HG03565 (cell line): ENCODE measurements around the gene ATP10A.

Experiments
- ATAC-seq: cut with Tn5 transposase; IDR thresholded peaks from one replicate; pipeline ENCODE4 v1.9.1; 2021; ENCODE audit warnings: mild to moderate bottlenecking, moderate library complexity; ENCODE audit not compliant: unreplicated experiment

ATP10A gene

DNA sequence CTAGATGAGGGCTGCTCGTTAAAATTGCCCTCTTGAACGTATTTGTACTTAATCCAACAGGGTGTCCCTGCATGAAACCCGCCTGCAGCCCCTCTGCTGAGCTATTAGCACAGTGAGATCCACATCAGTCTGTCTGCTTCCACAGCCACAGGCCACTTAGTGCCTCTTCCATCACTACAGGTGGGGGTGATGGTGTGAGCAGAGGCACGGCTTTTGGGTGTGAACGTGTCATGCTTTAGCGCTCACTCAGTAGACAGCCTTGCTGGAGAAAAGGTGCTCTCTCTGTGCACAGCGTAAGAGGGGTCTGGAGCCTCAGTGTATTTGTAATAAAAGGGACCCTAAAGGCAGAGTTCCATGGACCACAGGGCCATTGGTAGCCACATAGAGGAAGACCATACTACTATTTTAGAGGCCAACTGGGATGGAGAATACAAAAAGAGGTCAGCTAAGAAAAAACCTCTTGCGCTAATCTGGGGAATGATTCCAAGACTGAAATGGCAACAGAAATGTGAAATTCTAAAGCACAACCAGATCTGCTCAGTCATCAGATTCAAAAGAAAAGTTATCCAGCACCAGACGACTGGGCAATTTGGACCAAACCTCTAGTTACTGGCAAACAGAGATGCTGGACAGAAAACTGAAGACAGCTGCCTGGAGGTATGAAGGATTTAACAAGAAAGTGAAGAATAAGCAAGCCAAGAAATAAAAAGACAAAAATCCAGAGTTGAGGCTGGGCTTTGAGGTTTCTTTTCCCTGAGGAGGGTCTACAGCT is 120.2 kb downstream of the ATP10A start:
- ATAC-seq = no peak

DNA sequence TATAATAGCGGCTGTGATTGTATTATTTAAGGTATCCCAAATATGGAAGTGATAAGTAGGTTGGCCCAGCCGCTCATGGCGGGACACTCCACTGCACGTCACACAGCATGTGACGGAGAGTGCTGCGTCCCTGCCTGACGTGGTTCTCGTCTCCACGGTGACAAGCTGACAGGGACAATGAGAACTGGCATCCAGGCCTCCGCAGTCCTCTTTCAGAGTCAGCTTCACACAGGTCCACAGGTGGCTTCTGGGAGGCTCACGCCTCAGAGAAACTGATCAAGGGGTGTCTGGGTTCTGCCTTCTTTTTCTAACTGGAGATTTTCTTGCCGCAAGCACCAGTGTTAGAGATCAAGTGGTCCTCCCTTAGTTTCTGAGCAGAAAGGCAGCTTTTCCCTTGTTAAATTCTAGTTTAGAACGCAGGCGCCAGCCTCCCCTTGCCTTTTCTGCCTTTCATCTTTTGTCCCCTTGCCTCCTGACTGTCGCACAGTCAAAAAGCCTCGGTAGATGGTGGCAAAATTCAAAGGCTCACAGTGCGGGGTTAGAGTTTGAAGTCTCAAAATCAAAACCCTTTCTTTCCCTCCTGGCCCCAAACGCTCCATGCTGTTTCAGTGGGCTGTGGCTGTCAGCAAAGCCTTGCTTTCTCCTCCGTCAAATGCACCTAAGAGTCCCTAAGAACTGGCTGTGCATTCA is 120.9 kb downstream of the ATP10A start:
- ATAC-seq = no peak

DNA sequence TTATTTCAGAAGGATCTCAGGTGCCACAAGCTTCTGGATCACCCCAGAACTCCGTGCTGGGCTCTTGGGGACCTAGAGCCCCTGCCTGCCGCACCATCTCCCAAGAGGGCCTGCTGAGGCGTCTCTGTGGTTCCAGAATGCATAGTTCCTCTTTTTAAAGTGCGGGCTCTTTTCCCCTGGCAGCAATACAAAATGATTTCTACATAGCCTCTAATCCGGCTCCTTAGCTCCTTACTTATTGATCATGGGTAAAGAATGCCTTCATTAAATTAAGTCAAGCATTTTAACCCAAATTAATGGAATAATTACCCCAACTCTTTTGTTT is 121.9 kb downstream of the ATP10A start:
- no peak for ATAC-seq

DNA sequence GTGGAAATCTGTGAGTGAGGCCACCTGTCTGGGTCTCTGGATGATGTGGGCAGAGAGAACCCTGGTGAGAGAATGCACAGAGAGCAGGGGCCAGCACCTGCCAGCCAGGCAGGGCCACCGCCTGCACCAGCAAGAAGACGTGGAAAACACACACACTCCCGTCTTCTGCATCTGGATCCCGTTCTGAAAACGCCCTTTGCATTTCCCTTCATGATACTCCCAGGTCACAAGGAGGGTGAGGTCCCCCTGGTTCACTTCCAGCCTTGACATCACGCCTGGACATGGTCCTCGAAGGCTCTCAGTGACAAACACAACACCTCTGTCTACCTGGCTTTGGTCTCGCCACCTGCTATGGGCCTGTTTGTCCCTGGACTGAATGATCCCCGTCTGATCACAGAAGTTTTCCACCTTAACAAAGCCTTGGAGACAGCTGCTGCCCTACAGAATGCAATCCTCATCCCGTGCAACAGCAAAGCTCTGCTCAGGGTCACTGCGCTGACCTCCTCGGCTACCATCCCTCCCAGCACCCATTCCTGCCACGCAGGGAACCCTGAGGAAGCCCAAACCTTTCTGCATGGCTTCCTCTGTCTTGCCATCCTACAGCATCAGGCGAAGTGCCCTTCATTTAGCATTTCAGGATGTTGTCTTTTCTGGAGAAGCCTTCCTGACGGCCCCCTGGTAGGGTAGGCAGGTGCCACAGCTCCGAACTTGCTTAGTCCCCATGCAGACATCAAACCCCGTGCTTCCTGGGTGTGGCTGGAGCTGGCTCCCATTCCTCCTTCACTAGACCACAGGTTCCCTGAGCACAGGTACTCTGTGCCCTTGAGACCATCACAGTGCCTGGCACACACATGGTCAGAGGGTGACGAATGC is 122.5 kb downstream of the ATP10A start:
- no peak for ATAC-seq

DNA sequence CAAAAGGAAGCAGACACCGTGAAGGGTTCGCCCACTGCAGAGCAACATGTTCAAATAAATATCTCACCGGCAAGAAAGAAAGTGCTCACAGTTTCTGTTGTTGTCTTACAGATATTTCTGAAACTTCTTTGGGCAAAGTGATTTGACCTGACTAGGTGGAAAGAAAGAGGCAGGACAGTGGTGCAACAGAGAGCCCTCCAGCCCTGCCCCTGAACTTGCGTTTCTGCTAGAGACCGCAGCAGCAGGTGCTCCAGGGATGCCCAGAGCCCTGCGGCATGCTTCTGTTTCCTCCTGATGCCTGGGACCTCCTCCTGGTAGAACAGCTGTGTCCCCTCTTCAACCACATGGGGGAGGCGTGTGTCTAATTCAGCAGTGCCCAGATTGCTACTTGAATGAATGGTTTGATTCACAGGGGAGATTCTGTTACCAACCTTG is 123.4 kb downstream of the ATP10A start:
- ATAC-seq = no peak

DNA sequence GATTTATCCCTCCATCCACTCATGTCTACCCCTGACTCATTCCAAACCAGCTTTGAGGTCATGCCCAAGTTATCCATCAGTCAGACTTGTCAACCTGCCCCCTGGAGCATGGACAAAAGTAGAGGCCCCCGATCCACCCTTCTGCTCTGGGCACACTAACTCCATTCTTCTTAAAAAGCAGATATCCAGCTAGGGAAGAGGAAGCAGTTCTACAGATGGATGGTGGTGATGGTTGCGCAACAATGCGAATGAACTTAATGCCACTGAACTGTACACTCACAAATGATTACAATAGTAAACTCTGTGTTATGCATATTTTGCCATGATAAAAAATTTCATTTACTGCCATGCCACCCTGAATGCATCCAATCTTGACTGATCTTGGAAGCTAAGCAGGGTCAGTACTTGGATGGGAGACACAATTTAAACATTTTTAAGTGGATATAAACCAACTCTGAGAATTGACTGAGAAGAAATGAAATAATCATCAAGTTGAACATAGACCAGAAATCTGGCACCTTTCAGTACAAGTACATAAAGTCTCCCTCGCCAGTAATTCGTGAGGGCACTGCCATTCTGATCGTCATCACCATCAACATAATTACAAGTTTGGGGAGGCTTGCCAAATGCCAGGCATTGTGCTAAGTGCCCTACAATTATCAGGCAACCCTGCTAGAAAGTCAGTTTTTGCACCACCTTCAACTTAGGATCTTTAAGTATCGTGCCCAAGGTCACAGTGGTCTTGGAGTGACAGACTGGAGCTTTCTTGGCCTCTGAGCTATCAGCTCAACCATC is 124.8 kb downstream of the ATP10A start:
- ATAC-seq = no peak

DNA sequence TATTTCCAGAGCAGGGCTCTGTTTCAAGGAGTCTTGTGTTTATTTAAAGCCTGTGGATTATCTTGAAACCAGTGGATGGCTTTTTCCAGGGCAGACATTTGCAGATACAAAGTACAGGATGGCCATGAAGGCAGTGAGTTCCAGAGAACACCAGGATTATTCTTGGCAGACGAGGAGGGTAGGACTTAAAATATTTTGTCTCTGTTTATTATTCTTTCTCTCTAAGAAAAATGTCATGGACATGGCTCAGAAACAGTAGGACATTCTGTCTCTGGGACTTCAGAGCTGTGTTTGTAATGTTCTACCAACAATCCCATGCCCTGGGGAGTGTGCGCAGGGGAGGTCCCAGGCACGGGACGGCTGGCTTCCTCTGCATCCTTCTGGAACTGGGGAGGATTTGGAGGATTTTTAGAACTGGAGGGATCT is 125.9 kb downstream of the ATP10A start:
- ATAC-seq = no peak

DNA sequence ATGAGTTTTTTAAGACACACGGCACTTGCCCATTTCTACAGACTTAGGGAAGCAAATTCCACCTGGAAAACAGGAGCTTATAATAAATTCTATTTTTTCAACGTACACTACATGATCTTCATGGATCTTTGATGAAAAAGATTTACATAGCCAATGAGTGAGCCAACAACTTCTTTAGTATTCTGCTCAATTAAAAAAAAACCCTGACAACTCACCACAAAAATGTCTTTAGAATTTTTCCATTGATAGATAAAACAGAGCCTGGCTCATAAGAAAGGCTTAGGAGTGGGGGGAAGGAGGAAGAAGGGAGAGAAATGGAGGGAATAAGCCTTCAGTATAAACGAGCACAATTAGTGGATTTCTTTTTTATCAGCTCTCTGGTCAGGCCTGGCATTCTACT is 126.7 kb downstream of the ATP10A start:
- ATAC-seq = no peak

DNA sequence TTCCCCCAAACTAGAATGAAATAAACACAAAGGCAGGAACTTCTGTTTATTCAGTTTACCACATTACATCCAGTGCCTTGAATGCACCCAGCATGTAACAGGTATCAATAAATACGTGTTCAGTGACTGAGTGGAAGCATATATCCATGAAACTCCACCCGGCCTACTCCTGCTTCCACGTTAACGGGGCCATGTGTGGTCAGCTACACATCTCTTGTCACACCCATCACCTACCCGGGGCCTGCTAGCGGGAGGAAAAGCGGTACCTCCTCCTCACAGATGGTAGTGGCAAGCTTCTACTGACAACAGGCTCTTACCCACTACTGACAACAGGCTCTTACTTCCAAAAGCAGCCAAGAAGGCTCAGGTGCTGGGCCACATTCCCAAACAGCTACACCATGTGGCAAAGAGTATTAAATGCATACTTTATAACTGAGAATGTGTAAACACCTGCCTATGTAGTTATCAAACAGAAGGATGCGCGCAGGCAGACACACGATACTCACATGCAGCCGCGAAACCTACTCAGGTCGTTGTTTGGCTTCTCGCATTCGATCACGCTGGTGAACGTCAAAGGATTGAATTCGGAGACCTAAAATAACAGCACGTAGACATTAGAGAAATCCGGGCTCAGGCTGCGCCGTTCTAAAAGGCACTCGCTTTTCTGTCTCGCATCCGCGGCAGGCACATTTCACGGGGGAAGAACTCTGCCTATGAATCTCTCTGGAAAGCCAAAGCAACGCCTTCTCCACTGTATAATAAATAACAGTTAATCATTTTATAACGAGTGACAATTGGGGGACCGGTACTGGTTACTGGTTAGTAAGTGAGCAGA is 127.4 kb downstream of the ATP10A start:
- no peak for ATAC-seq

DNA sequence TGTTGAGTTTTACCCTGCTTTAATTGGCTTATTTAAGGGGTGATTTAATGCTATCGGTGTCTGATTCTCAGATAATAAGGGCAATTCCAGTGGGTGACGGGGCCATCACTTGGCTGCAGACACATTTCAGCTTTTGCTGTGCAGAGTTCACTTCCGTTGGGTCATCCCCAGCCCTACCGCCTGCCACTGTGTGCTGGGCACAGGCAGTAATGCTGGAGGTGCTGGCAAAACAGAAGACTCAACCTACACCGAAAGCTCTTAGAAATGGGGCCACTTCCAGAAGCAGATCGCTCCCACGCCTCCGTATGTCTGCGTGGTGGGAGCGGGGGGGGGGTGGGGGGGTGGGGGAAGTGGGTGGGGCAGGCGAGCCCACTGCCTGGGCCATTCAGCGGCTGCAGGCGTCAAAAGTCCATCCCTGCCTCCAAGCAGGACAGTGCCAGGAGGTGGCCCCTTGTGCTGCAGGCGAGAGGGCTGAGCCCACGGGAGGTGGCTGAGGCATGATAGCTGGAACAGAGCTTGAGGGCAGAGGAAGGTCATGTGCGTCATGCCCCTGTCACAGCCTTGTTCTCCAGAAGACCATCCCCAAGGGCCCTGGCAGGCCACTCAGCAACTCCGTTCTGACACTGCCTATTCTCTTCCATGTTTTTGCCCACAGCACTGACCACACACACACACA is 128.3 kb downstream of the ATP10A start:
- no peak for ATAC-seq

DNA sequence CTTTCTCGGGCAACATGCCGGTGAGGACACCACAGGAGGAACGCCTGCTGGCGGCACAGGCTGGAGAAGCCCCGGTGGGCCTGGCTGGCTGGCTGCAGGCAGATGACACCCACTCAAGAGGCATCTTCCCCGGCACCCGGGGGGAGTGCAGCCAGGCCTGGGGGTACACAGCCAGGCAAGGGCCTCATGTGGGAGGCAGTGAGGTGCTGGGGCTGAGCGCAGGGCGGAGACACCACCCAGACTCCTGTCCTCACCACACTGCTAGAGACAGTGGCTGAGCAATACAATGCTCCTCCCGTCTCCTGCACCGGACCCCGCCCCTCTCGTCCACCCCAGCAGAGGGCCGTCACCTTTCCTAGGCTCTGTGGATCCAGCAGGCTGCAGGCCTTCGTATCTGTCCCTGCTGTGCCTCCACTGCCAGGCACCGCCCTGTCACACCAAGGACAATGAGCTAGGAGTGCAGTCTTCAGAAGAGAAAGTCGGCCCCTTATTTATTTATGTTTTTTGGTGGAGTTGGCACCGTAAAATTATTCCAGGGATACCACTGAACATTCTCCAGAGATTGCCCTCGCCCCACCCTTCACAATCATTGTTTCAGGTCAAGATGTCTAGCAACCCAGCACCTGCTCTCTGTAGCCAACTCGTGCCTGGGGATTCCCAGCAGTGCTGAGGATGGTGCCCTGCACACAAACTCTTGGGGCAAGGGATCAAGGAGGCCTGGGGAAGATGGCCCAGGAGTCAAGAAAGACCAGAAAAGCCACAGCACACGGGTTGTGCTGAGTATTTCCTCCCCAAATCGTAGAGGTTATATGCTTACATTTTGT is 129.1 kb downstream of the ATP10A start:
- no peak for ATAC-seq

DNA sequence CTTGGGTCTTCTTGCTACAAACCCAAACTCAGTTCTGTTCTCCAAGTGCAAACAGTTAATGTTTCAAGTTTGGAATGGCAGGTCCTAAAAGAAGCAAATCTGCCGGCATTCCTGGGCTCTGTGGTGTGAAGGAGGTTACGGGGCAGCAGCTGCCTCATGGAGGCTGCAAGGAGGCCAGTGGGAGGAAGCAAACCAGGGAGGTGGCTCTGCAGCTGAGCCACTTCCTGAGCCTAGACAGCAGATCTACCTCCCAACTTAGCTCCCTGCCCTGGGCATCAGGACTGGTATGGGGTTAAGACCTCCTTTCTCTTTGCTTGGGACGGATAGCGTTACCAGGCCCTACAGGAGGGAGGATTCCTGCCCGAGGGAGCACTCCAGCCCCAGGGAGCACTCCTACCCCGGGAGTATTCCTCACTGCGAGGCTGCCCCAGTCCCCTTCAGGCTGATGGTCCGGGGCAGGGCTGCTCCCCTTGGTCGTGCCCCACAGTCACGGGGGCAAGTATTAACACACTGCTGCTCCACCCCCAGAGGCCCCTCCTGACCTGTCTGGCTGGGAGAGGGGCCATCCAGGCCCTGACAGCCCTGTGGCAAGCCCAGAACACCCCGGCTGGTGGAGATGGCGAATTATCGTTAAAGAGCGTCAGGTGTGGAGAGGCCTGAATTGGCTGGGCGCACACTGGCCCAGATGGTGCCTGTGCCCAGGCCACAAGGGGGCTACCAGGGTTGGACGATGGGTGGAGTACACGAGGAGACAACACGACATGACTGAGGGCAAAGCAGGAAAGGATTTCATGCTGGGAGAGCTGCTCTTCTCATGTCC is 129.9 kb downstream of the ATP10A start:
- no peak for ATAC-seq

DNA sequence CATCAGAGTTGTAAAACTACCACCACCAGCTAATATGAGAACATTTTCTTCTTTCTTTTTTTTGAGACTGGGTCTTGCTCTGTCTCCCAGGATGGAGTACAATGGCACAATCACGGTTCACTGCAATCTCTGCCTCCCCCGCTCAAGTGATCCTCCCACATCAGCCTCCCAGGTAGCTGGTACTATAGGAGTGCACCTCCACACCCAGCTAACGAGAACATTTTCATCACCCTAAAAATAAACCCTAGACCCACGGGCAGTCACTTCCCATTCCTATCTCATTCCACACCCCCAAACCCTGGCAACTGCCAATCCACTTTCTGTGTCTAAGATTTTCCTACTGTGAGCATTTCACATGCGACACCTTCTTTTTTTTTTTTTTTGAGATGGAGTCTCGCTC is 130.9 kb downstream of the ATP10A start:
- no peak for ATAC-seq

DNA sequence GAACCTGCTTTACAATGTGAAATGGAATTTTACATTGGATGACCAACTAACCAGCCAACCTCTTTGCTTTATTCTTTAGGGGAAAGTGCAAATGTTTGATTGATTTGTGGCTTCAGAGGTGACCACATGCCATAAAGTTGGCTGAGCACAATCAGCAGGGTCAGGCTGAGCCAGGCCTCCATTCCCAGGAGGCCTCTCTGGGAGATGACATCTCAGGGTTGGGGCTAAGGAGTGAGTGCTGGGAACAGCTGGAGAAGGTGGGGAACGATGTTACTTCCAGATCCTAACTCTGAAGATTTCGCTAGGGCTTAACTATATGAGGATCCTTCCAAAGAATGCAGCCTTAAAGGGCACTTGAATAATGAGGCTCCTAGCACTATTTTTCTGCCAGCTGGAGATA is 131.7 kb downstream of the ATP10A start:
- ATAC-seq = no peak

DNA sequence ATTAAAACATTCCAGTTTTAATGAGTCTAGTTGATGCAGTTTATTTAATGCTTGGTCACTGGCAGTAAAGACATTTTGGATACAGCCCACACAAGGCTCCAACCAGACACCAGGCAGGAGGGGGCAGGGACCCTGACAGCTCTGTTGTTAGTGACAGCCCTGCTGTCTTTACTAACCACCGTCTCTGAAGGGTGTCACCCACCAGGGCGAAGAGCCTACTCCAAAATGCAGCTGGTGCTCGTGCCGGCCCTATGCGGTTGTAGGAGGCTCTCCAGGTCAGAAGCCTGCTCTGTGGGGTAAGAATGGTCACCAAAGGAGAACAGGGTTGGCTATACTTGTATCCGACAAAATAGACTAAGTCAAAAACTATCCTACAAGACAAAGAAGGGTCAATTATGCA is 132.2 kb downstream of the ATP10A start:
- no peak for ATAC-seq

DNA sequence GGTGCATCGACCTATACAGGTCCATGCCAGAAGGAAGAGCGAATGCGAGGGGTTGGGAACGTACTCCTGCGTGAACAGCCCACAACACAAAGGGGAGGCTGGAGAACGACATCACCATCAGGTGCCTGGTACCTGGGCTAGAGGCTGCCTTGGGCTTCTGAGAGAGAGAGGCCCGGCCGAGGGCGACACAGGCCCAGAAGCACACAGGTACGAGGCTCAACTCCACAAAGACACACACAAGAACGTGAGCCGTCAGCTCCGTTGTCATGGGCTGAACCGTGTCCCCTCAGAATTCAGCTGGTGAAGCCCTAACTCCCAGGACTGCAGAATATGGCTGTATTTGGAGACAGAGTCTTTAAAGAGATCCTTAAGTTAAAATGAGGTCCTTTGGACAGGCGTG is 134.3 kb downstream of the ATP10A start:
- no peak for ATAC-seq

DNA sequence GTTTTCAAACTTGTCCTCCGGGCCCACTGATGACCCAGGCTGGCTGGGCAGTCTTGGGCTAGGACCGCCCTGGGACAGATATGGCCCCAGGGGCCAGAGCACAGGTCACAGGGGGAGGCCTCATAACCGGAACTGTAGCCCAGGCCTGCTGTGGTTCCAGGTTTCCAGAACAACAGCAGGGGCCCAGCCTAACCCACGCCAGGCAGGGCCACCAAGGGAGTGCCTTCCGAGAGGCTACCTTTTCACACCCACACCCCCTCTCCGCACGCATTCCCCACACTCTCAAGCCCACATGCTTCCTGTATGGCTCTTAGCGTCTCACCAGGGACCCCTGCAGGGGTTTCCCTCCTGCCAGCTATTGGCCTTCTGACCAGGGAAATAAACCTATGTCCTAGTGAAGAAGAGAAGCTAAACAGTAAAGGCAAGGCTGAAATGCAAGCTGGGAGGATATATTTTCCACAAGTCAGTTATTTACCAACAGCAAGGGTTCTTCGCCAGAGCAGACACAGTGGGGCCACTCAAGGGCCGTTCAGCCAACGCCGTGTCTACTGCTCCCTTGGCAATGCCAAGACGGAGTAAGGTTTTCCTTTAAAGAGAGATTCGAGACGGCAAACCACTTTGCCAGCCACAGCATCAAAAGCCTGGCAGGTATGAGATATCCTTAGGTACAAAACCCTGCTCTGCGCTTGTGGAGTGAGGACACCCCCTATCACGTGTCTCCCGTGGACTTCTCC is 135.1 kb downstream of the ATP10A start:
- ATAC-seq = no peak
